ENCODE results near the gene METAP2. TPM values are rescaled to one million over a fixed set of nuclear protein-coding genes. Genes with fewer than 3 reads are reported as not detected.

METAP2 gene
- total and polyA plus RNA-seq, 2 experiments from 2014 or later = 111 to 159 TPM

DNA sequence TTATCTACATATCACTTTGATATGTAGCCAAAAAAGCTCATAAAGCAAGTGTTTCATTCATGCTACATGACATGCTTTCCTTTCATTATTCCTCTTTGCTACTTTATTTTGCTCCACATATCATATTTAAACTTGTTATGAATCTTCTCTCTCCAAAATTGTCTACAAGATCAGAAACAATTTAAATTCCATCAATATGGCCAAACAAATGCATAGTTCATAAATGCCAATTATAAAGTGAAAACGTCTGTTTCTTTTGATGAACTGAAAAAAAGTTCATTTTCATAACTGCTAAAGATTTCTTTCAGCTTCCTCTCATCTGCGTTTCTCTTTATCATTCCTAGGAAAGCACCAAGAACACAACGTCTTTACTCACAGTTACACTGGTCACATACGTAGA, 54.5 kb downstream of the METAP2 start:
- H3K27me3 Mint-ChIP-seq (ENCODE audit: insufficient read depth, low read depth, poor library complexity) = peaks cover 12% of the 10 kb centered on the region
- H4K20me1 ChIP-seq (replicated peaks; ENCODE audit: insufficient read depth) = peaks cover 83% of the 10 kb centered on the region
- peaks cover 64% of the 10 kb centered on the region for H3K36me3 ChIP-seq (ENCODE audit: insufficient read depth)
- TF ChIP-seq NANOG (IDR thresholded peaks at IDR 0.05; ENCODE audit: borderline replicate concordance) (no peak), ZNF114 (CRISPR knock-in tag; IDR thresholded peaks at IDR 0.05) (no peak), ZNF331 (CRISPR knock-in tag; IDR thresholded peaks at IDR 0.05; ENCODE audit: low read depth) (no peak), EZH2 (IDR thresholded peaks at IDR 0.05; ENCODE audit: low read depth, unreplicated experiment) (no peak), EZH2phosphoT487 (IDR thresholded peaks at IDR 0.05; ENCODE audit: unreplicated experiment) (no peak), STAT1 (IDR thresholded peaks at IDR 0.05; ENCODE audit: unreplicated experiment) (no peak), CREB1 (CRISPR knock-in tag; IDR thresholded peaks at IDR 0.05; ENCODE audit: low read depth) (no peak), POLR2AphosphoS5 (IDR thresholded peaks at IDR 0.05; ENCODE audit: low read depth) (no peak), JUNB (IDR thresholded peaks at IDR 0.05; ENCODE audit: unreplicated experiment) (no peak)
- TF ChIP-seq, protein P1, sequence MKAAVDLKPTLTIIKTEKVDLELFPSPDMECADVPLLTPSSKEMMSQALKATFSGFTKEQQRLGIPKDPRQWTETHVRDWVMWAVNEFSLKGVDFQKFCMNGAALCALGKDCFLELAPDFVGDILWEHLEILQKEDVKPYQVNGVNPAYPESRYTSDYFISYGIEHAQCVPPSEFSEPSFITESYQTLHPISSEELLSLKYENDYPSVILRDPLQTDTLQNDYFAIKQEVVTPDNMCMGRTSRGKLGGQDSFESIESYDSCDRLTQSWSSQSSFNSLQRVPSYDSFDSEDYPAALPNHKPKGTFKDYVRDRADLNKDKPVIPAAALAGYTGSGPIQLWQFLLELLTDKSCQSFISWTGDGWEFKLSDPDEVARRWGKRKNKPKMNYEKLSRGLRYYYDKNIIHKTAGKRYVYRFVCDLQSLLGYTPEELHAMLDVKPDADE (IDR thresholded peaks at IDR 0.05) = no peak
- TF ChIP-seq, protein P2, sequence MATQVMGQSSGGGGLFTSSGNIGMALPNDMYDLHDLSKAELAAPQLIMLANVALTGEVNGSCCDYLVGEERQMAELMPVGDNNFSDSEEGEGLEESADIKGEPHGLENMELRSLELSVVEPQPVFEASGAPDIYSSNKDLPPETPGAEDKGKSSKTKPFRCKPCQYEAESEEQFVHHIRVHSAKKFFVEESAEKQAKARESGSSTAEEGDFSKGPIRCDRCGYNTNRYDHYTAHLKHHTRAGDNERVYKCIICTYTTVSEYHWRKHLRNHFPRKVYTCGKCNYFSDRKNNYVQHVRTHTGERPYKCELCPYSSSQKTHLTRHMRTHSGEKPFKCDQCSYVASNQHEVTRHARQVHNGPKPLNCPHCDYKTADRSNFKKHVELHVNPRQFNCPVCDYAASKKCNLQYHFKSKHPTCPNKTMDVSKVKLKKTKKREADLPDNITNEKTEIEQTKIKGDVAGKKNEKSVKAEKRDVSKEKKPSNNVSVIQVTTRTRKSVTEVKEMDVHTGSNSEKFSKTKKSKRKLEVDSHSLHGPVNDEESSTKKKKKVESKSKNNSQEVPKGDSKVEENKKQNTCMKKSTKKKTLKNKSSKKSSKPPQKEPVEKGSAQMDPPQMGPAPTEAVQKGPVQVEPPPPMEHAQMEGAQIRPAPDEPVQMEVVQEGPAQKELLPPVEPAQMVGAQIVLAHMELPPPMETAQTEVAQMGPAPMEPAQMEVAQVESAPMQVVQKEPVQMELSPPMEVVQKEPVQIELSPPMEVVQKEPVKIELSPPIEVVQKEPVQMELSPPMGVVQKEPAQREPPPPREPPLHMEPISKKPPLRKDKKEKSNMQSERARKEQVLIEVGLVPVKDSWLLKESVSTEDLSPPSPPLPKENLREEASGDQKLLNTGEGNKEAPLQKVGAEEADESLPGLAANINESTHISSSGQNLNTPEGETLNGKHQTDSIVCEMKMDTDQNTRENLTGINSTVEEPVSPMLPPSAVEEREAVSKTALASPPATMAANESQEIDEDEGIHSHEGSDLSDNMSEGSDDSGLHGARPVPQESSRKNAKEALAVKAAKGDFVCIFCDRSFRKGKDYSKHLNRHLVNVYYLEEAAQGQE (IDR thresholded peaks at IDR 0.05; ENCODE audit: unreplicated experiment) = no peak
- TF ChIP-seq, protein P3, sequence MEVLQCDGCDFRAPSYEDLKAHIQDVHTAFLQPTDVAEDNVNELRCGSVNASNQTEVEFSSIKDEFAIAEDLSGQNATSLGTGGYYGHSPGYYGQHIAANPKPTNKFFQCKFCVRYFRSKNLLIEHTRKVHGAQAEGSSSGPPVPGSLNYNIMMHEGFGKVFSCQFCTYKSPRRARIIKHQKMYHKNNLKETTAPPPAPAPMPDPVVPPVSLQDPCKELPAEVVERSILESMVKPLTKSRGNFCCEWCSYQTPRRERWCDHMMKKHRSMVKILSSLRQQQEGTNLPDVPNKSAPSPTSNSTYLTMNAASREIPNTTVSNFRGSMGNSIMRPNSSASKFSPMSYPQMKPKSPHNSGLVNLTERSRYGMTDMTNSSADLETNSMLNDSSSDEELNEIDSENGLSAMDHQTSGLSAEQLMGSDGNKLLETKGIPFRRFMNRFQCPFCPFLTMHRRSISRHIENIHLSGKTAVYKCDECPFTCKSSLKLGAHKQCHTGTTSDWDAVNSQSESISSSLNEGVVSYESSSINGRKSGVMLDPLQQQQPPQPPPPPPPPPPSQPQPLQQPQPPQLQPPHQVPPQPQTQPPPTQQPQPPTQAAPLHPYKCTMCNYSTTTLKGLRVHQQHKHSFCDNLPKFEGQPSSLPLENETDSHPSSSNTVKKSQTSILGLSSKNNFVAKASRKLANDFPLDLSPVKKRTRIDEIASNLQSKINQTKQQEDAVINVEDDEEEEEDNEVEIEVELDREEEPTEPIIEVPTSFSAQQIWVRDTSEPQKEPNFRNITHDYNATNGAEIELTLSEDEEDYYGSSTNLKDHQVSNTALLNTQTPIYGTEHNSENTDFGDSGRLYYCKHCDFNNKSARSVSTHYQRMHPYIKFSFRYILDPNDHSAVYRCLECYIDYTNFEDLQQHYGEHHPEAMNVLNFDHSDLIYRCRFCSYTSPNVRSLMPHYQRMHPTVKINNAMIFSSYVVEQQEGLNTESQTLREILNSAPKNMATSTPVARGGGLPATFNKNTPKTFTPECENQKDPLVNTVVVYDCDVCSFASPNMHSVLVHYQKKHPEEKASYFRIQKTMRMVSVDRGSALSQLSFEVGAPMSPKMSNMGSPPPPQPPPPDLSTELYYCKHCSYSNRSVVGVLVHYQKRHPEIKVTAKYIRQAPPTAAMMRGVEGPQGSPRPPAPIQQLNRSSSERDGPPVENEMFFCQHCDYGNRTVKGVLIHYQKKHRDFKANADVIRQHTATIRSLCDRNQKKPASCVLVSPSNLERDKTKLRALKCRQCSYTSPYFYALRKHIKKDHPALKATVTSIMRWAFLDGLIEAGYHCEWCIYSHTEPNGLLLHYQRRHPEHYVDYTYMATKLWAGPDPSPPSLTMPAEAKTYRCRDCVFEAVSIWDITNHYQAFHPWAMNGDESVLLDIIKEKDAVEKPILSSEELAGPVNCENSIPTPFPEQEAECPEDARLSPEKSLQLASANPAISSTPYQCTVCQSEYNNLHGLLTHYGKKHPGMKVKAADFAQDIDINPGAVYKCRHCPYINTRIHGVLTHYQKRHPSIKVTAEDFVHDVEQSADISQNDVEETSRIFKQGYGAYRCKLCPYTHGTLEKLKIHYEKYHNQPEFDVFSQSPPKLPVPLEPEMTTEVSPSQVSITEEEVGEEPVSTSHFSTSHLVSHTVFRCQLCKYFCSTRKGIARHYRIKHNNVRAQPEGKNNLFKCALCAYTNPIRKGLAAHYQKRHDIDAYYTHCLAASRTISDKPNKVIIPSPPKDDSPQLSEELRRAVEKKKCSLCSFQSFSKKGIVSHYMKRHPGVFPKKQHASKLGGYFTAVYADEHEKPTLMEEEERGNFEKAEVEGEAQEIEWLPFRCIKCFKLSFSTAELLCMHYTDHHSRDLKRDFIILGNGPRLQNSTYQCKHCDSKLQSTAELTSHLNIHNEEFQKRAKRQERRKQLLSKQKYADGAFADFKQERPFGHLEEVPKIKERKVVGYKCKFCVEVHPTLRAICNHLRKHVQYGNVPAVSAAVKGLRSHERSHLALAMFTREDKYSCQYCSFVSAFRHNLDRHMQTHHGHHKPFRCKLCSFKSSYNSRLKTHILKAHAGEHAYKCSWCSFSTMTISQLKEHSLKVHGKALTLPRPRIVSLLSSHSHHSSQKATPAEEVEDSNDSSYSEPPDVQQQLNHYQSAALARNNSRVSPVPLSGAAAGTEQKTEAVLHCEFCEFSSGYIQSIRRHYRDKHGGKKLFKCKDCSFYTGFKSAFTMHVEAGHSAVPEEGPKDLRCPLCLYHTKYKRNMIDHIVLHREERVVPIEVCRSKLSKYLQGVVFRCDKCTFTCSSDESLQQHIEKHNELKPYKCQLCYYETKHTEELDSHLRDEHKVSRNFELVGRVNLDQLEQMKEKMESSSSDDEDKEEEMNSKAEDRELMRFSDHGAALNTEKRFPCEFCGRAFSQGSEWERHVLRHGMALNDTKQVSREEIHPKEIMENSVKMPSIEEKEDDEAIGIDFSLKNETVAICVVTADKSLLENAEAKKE (CRISPR knock-in tag; IDR thresholded peaks at IDR 0.05) = no peak
- TF ChIP-seq, protein P4, sequence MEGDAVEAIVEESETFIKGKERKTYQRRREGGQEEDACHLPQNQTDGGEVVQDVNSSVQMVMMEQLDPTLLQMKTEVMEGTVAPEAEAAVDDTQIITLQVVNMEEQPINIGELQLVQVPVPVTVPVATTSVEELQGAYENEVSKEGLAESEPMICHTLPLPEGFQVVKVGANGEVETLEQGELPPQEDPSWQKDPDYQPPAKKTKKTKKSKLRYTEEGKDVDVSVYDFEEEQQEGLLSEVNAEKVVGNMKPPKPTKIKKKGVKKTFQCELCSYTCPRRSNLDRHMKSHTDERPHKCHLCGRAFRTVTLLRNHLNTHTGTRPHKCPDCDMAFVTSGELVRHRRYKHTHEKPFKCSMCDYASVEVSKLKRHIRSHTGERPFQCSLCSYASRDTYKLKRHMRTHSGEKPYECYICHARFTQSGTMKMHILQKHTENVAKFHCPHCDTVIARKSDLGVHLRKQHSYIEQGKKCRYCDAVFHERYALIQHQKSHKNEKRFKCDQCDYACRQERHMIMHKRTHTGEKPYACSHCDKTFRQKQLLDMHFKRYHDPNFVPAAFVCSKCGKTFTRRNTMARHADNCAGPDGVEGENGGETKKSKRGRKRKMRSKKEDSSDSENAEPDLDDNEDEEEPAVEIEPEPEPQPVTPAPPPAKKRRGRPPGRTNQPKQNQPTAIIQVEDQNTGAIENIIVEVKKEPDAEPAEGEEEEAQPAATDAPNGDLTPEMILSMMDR (conservative IDR thresholded peaks at IDR 0.05; ENCODE audit: low read depth in 2 of 2) = no peak
- H3K79me2 ChIP-seq (replicated peaks; ENCODE audit: insufficient read depth) = peaks cover 100% of the 10 kb centered on the region
- DNase-seq (ENCODE audit: low spot score) (no peak), ATAC-seq (no peak)
- H3K9me3 Mint-ChIP-seq = no peaks in the 10 kb centered on the region; the same call in 2 of the 3 replicates
- H3K4me3 ChIP-seq = no peak overlapping the region
- H3K4me2 ChIP-seq = no peak overlapping the region
- peaks cover 89% of the 10 kb centered on the region for H3K36me3 Mint-ChIP-seq (ENCODE audit: low read depth)
- H3K9me2 ChIP-seq (ENCODE audit: insufficient read depth) = no peaks in the 10 kb centered on the region
- H2AFZ ChIP-seq = no peak overlapping the region
- peaks cover 25% of the 10 kb centered on the region for H3K4me1 Mint-ChIP-seq
- peaks cover 13% of the 10 kb centered on the region for H3K4me1 ChIP-seq (ENCODE audit: insufficient read depth)
- no peaks in the 10 kb centered on the region for H3K27me3 ChIP-seq (ENCODE audit: insufficient read depth)
- H3K27ac Mint-ChIP-seq = 0 out of 2 replicates have a peak overlapping the region, but pooled peaks have one; percentile 18
- H3K4me3 Mint-ChIP-seq = no peak overlapping the region
- H3F3A ChIP-seq (replicated peaks; ENCODE audit: low read depth) = 0 out of 2 replicates have a peak, but pooled peaks cover 22% of the 10 kb centered on the region
- no peak overlapping the region for H3K27ac ChIP-seq (ENCODE audit: low read depth)

Measured in GM23338 (cell line).